HTR-8/SVneo (cell line): Measurements from ENCODE around the gene BBS7.

Experiments used
- DNase-seq: peaks from one replicate; pipeline ENCODE4 v3.0.0; 2011; ENCODE audit warnings: low spot score, mixed read lengths; ENCODE audit not compliant: insufficient read length
- FAIRE-seq: peaks from 2 replicates; lab custom pipeline; 2011; peaks lifted over from hg19 to GRCh38; lab: Jason Lieb, UNC

The BBS7 gene

DNA sequence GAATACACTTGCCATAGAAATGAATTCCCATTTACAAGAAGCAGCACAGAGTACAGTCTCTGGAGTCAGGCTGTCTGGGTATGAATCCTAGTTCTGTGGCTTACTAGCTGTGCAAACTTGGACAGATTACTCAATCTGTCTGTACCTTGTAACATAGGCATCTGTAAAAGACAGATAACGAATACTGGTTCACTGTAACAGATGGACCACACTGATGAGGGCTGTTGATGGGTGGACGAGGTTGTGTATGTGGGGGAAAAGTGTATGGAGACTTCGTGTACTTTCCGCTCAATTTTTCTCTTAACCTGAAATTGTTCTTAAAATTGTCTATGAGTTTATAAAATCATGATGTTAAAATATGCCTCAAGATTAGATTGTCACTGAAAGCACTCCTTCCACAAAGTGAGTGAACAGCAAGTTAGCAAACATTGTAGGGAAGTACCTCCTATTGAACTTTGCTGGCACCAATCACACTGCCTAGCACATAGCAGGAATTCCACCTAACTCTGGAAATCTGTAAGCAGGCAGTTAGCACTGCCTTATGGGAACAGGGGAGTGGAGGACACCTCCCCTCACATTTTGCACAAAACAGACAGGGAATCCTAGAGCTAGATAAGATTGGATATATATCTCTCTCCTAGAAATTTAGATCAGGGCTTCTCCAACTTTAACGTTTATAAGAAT, 75.6 kb downstream of the BBS7 start:
- no peak for DNase-seq
- FAIRE-seq, result no peak

DNA sequence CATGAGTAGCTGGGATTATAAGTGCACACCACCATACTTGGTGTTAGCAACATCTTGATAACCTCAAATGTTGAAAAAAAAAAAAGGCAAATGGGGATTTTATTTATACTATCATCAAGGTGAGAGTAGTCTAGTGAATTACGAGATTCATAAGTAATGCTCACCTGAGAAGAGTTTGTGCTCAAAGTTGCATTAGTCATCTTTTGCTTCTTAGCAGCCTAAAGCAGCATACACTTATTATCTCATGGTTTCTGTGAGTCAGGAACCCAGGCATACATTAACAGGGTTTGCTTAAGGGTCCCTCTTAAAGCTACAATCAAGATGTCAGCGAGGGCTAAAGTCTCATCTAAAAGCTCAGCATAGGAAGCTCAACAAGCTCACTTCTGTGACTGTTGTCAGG, 77.3 kb downstream of the BBS7 start:
- DNase-seq (no peak), FAIRE-seq (no peak)

DNA sequence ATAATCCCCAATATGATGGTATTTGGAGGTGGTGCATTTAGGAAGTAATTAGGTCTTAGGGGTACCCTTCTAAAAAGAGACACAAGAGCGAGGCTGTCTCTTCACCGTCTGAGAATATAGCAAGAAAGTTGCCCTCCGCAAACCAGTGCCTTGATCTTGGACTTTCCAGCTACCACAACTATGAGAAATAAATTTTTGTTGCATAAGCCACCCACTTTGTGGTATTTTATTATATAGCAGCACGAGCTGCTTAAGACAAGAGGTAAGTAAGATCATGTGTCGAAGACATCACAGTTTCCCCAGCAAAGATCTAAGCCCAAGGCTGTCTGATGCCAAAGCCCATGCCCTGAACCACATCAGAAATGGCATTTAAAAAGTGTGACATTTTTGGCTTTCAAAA, 78.8 kb downstream of the BBS7 start:
- FAIRE-seq (no peak), DNase-seq (no peak)

DNA sequence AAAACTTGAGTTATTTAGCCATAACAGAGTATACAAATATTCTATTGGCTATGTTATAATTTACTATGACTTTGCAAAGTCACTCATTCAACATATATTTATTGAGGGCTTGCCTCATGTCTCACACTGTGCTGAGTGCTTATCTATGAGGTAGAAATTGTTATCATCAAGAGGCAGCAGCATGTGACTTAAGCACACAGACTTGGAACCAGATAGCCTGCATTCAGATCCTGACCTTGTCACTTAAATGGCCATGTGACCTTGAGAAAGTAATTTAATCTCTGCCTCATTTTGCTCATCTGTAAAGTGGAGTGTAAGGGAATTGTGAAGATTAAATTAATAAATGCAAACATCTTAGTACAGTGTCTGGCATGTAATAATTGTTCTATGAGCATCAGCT, 79.3 kb downstream of the BBS7 start:
- no peak for DNase-seq
- FAIRE-seq, result no peak

DNA sequence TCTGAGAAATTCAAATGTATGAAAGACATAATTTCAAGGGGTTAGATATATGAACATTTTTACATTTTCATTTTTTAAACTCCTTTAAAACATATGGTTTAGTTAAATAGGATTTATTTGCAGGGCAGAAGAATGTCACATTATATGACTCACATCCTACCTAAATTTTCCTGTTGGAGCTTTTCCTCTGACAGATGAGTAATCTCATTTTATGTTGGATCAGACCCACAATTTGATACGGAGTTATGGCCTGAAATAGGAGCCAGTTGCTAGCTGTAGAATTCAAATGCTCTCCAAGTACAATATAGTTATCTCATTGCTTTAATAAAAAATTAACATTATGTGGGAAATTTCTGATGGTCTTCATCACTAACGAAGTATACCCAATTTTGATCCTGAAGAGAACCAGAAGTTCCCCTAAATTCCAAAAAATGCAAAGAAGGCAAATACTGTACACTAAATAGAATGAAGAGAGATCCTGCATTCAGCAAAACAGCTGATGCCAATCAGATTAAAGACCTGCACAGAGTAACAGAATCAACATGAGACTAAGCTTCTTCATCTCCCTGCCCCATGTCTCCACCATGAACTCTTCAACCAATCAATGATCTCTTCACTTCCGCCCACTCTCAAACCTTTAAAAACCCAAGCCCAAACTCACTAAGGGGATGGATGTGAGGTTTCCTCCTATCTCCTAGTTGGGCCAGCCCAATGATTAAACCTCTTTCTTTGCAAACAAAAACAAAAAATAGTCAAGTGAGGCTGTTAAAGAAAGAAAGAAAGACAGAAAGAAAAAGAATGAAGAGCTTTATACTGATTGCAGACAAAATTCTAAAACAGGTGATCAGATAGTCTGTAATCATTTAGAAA, 80.1 kb downstream of the BBS7 start:
- peak; percentile 37 for DNase-seq
- no peak for FAIRE-seq

DNA sequence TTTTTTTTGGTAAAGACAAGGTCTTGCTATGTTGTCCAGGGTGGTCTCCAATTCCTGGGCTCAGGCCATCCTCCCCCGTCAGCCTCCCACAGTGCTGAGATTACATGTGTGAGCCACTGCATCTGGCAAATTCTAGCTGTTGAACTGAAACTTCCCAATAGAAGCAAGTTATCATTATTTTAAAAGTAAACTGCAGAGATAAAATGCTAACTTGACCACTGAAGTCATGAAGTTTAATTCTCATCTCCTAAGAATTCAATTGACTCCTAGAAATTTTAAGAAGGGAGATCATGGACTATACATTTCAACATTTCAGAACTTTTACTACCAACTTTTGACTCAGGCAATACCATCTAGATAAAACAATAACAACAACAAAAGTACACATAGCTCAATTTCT, 80.8 kb downstream of the BBS7 start:
- no peak for DNase-seq
- FAIRE-seq, result no peak

DNA sequence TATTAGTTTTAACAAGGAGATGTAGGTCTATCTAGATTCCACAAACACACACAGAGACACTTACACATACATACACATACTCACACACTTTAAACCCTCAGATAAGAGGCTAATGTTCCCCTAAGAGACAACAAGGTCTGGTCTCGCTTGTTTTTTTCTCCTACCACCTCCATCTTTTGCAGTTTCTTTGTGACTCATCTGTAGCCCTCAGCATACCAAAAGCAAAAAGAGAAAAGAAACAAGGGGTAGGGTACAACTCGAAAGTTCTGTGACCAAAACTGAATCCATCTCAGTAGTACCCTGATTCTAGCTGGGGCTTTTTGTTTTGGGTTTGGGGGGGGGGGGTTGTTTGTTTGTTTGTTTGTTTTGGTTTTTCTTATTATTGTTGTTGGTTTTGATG, 81.4 kb downstream of the BBS7 start:
- FAIRE-seq, result no peak
- DNase-seq, result no peak

DNA sequence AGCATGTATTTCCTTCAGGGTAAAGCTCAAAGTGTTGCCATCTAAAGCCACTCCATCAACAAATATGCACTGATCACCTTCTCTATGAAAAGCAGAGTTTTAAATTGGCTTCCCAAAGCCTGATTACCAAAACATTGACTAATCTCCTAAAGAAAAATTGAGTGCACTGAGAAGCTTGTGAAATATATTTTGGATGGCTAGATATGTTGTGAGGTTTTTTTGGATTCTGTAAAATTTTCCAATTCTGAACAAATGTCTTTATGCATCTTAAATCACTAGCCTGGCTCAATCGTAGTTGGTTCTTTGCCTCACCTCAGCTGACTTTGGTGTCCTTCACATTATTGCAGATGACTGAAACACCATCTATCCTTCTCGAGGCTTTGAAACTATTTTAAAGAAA, 84.1 kb downstream of the BBS7 start:
- DNase-seq (no peak), FAIRE-seq (no peak)

DNA sequence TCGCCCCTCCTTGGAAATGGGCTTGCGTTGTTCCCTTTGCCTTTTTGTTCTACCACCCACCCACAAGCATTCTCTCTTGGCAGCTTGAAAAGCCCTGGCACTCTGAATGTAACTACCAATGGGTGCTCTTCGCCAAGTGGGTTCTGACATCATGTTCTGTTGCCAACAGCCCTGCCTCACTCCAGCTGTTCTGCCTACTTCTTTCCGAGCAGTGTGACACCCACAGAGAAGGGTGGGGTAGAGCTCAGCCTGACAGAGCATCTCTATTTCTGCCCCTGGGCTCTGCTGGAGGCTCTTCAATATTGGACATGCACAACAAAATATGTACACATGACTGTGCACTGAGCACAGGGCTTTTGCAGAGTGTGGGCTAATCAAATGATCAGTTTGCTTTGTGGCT, 84.8 kb downstream of the BBS7 start:
- DNase-seq (no peak), FAIRE-seq (no peak)

DNA sequence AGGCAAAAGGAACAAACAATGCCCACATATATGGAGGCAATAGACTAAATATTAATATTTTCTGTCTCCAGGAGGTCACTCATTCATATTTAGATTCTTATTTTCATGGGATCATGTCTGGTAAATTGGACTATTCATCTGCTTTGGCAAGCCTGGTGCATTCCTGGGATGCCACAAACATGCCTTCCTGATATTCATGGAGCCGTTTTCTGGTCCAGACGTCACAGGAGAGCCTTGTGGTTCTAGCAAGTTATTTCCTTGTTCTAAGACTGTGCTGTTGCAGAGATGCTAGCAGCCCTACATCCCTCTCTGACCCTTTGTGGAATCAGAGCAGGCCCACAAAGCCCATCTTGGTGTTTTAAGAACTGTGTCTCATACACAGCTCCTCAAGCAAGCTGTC, 85.3 kb downstream of the BBS7 start:
- FAIRE-seq, result no peak
- peak; percentile 69 for DNase-seq

DNA sequence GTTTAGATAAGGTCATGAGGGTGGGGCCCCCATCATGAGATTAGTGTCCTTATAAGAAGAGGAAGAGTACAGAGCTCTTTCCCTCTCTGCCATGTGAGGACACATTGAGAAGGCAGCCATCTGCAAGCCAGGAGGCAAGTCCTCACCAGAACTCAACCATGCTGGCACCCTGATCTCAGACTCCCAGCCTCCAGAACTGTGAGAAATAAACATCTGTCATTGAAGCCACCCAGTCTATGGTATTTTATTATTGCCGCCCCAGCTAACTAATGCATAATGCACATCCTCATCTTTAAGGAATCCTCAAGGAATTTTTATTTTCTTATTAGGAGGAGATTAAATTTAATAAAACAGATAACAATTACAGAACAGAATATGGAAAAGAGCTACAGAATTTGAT, 85.9 kb downstream of the BBS7 start:
- DNase-seq (no peak), FAIRE-seq (no peak)

DNA sequence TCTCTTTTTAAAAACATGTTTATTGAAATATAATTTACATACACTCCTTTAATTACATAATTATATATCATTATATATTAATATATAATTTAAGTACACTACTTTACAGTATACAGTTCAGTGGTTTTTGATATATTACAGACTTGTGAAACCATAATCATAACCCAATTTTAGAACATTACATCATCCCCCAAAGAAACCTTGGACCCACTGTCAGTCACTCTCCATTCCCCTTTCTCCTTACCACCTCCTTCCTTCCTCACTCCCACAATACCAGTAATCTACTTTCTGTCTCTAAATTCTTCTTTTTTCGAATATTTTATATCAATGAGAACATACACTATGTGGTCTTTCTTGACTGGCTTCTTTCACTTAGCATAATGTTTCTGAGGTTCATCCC, 87.1 kb downstream of the BBS7 start:
- no peak for DNase-seq
- no peak for FAIRE-seq

DNA sequence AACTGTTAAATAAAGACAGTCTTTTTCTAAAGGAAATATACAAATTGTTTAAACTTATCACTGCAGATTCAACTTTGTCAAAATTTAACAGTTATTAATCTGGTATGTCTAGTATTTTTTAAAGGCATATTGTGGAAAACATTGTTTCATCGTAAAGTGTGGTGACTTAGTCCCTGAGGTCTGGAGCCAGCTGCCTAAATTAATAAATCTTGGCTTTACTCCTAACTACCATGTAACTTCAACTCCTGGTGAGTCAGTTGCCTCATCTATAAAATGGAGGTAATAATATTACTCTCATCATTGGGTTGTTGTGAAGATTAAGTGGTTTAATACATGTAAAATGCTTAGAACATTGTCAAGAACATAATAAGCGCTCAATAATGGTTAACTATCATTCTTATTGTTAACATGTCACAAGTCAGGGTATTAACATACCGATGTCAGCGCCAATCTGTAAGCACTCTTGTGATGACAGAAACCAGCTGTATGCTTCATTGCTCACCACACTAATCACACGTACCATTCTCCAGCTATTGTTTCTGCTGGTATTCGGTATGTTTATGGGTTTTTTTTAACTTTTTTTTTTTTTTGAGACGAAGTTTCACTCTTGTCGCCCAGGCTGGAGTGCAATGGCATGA, 91.2 kb downstream of the BBS7 start:
- DNase-seq (no peak), FAIRE-seq (no peak)

DNA sequence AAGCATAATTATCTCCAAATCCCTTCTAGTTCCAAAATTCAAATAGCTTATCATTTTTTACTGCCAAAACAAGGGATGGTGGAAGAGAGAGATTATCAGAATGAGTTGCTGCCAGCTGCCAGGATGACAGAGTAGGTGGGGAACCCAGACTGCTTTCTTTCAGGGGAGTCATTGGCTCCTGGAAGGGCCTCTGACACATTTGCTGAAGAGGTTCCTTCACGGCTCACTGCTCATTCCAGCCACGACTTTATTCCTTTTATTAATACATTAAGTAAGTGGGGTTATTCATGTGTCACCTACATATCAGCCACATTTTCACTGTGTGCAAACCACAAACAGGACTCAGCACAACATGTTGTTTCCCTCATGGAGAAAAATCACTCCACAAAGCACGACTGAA, 92.6 kb downstream of the BBS7 start:
- no peak for FAIRE-seq

DNA sequence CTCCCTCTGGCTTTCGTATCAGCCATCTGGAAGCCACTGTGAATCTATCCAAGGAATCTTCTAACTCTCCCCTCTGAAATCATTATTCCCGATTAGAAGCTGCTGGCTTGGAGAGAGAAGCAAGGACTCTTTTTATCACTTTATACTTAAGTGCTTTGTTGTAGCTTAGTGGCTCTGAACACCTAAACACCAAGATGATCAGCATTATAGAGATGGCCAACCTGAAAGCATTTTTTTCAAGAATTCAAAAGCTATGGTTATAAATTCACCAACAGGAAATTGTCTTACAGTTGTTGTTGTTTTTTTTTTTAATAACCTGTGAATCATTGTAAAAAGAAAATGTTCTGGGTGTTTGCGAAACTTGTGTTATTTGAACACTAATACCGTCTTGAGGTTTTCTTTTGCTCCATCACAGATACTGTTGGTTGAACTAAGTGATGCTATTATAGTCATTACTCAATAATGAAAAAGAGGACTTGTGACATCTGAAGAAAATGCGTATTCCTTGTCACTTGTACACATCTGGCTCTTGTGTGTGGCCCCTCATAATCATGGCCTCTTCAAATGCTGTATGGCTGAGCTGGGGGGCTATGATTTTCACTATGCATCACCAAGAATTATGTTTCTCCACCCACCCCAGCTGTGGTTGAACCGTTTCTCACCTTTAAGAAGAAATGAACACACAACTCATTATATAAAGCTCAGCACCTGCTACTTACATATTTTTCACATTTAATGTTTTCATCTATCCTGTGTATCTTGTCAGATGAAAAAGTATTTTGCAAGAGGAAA, 93.5 kb downstream of the BBS7 start:
- no peak for DNase-seq
- FAIRE-seq, result no peak

More for the DNA sequence above, 92.6 kb downstream of the BBS7 start:
- DNase-seq, result no peak
